UCSD-AML1 (cell line): ENCODE results near the gene C11orf87.

Experiments
- DNase-seq: peaks from one replicate; lab custom pipeline; 2025; ENCODE audit not compliant: unreplicated experiment; lab: John Stamatoyannopoulos, UW

Gene C11orf87

GRCh38 chr11:109439684-109440083, 17.7 kb downstream of the C11orf87 start:
- no peak for DNase-seq

DNA sequence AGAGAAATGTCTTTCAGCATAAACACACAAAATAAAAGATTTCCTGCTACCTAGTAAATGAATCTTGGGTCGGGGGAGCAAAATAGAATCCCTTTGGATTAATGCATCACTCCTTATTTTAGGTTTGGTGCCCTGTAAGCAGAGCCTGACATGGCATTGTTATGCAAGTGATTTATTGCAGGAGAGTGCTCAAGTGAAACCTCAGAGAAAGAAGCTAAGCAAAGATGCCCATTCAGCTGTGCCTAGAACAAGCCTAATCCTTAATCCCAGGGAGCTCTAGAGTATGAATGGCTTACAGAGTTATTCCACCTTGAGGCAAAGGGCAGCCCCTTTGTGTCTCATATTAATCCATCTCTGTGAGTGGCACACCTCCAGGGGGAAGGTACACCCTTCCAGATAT, 21.1 kb downstream of the C11orf87 start:
- no peak for DNase-seq

DNA sequence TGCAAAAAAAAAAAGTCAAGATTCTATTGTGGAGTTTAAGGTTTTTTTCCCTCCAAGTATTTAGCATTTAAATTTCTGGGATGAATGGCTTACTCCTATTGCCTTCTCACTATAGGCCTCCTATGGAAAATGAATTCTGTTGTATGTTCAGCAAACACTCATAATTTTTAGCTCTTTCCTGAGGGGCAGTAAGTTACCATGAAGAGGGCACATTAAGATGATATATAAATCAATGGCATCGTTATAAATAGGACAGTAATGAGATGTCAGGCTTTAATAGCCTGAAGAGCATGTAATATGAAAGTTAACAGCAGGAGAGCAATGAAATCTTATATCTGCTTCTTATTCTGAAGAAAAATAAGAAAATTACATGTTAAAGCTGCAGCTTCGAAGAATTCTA, 32.9 kb downstream of the C11orf87 start:
- DNase-seq, result no peak
